Ectodermal cell (in vitro differentiated cells): Measurements from ENCODE around the gene ZNF679.
"Not testable (repeated sequence)": the region's sequence is repeated elsewhere in the genome, so short reads cannot be mapped to it uniquely, and the experiment has no call there.

Experiments used
- H3K27ac ChIP-seq: 2 replicates; pipeline ENCODE4 v1.7.0; 2013; ENCODE audit warnings: mild to moderate bottlenecking, low read depth, low read length; ENCODE audit not compliant: insufficient read depth, poor library complexity, severe bottlenecking
- H3K27me3 ChIP-seq: 2 replicates; pipeline ENCODE4 v1.7.0; 2013; ENCODE audit warnings: mild to moderate bottlenecking, low read length; ENCODE audit not compliant: insufficient read depth, control insufficient read depth, poor library complexity, severe bottlenecking
- H3K36me3 ChIP-seq: one replicate; pipeline ENCODE4 v1.7.0; 2013; ENCODE audit warnings: low read length; ENCODE audit not compliant: control insufficient read depth, insufficient read depth
- H3K4me1 ChIP-seq: one replicate; pipeline ENCODE4 v1.7.0; 2013; ENCODE audit warnings: low read length; ENCODE audit not compliant: control insufficient read depth, insufficient read depth
- H3K4me3 ChIP-seq: 2 replicates; pipeline ENCODE4 v1.7.0; 2013; ENCODE audit warnings: low read depth, low read length, control low read depth; ENCODE audit not compliant: insufficient read depth
- H3K9me3 ChIP-seq: 2 replicates; pipeline ENCODE4 v1.7.0; 2013; ENCODE audit warnings: mild to moderate bottlenecking, low read length, moderate library complexity; ENCODE audit not compliant: control insufficient read depth
- WGBS, 2 experiments: methylation state at CpG; one replicate each; pipeline ENCODE4 v1.1.7; 2013; ENCODE audit warnings: missing lambda C conversion rate in 2 of 2; 5-methylcytosine and 5-hydroxymethylcytosine counted together

The ZNF679 gene

DNA sequence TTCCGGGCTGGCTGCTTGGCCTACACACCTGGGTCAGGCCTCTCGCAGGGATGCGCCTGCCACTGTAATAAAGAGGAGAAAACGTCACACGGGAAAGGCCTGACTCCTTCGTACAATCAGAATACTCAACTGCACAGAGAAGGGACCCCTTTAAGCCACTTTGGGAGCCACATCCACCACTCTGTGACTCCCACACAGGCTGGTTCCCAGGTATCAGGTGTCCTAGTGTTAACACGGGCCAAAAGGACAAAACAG lies 79.7 kb downstream of the ZNF679 start:
- H3K4me3 ChIP-seq, result peak overlapping the region; percentile 32
- 75% methylated on average over 6 to 7 of the region's 7 CpGs for WGBS, 2 experiments

DNA sequence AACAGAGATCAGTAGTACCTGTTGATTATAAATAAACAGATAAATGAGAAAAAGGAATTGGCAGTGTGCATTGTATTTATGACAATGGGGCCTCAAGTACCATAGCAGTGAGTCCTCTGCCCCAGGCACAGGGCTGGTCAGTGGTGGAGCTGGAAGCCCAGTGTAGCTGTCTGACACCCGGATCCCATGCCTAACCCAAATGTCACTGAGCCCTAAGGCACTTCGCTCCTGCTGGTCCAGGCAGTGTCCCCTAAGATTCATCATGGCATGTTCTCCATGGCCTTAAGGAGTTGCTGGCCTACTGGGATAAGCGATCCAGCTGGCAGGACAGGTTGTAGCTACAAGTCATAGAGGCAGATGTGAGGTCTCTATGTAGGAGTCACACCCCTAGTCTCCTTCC lies 82.2 kb downstream of the ZNF679 start:
- H3K4me1 ChIP-seq, result no peaks in the 10 kb centered on the region
- no peaks in the 10 kb centered on the region for H3K36me3 ChIP-seq
- no peak overlapping the region for H3K27ac ChIP-seq
- H3K9me3 ChIP-seq, result no peaks in the 10 kb centered on the region
- no peak overlapping the region for H3K4me3 ChIP-seq
- no peaks in the 10 kb centered on the region for H3K27me3 ChIP-seq
- 69 to 75% methylated on average over 3 of the region's 3 CpGs for WGBS, 2 experiments

More for the DNA sequence above, 79.7 kb downstream of the ZNF679 start:
- H3K27me3 ChIP-seq, result no peaks in the 10 kb centered on the region
- H3K36me3 ChIP-seq, result no peaks in the 10 kb centered on the region
- H3K27ac ChIP-seq, result no peak overlapping the region
- no peaks in the 10 kb centered on the region for H3K4me1 ChIP-seq
- H3K9me3 ChIP-seq, result peaks cover 3% of the 10 kb centered on the region

DNA sequence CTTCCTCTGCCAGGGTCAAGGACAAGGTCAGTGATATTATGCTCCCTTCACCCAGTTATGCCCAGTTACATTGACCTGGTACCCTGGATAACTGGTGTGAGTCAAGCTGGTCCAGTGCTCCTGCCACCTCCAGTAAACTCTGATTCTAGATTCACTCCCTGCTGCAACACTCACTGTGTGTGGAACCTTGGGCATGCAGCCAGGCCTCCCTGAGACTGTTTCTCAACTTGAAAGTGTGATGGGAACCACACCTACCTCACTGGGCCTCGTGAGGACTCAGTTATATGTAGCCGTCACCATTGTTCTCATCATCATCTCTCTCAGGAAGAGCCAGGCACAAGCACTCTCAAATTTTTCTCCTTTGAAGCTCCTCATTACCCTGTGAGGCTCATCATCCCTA lies 84.6 kb downstream of the ZNF679 start:
- Histone ChIP-seq H3K27me3 (no peaks in the 10 kb centered on the region), H3K4me1 (no peaks in the 10 kb centered on the region), H3K4me3 (no peak overlapping the region), H3K9me3 (no peaks in the 10 kb centered on the region), H3K36me3 (no peaks in the 10 kb centered on the region), H3K27ac (no peak overlapping the region)
- WGBS, 2 experiments, result 80 to 88% methylated on average over 2 of the region's 2 CpGs

DNA sequence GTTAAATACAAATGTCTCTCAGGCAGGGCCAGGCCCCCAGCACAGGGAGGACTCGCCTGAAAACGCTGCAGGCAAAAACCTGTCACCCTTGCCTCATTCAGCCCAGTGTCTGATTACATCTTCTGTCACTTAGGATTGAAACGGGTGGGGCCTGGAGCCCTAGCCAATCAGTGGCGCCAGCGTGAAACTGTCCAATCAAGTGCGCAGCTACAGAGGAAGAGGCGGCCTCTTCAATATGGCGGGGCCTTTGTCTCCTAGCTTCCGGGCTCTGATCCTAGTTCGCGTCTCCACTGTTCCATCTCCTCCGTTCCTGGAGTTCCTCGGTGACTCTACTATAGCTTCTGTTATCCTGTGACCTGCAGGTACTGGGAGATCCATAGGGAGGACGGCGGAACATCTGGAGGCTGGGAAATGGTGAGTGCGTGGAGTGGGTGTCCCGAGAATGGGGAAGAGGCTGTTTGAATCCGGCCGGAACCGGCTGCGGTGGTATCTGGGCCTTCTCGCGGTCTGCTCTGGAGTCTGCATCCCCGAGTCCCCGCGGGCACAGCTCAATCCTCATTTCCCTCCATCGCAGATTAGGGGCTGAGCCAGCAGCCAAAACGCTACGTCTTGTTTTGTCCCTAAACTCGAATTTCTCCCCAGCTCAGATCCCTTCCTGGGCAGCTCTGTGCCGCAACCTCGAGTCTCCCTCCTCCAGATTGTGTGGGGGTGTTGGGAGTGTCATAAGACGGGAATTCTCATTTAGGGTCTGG lies 85.6 kb downstream of the ZNF679 start, which contains the start of gene ZNF736:
Gene ZNF736, plus strand, starts transcription at position 222 of the 752 bp plus-strand sequence. Its CDS starts 190 bp downstream, at position 412.
- Histone ChIP-seq H3K36me3 (no peaks in the 10 kb centered on the region), H3K9me3 (peaks cover 3% of the 10 kb centered on the region), H3K4me1 (no peaks in the 10 kb centered on the region), H3K4me3 (peak within 1 kb of the TSS; percentile 68), H3K27ac (peak within 1 kb of the TSS; percentile 93), H3K27me3 (no peaks in the 10 kb centered on the region)
- 26 to 28% methylated on average over 32 to 33 of the region's 33 CpGs for WGBS, 2 experiments

DNA sequence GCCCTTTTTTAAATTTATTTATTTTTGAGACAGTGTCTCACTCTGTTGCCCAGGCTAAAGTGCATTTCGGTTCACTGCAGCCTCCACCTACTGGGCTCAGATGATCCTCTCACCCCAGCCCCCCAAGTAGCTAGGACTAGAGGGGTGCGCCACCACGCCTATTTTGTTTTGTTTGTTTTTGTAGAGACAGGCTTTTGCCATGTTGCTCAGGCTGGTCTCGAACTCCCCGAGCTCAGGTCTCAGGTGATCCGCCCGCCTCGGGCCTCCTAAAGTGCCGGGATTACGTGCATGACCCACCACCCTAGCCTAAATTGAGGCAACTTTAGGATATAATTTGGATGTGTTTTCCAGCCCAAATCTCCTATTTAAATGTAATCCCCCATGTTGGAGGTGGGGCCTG lies 86.3 kb downstream of the ZNF679 start:
- no peaks in the 10 kb centered on the region for H3K27me3 ChIP-seq
- H3K27ac ChIP-seq, result peak overlapping the region; percentile 93
- no peaks in the 10 kb centered on the region for H3K36me3 ChIP-seq
- H3K9me3 ChIP-seq, result peaks cover 3% of the 10 kb centered on the region
- peak overlapping the region; percentile 68 for H3K4me3 ChIP-seq
- WGBS, 2 experiments, result 59 to 62% methylated on average over 10 of the region's 10 CpGs
- H3K4me1 ChIP-seq, result no peaks in the 10 kb centered on the region

DNA sequence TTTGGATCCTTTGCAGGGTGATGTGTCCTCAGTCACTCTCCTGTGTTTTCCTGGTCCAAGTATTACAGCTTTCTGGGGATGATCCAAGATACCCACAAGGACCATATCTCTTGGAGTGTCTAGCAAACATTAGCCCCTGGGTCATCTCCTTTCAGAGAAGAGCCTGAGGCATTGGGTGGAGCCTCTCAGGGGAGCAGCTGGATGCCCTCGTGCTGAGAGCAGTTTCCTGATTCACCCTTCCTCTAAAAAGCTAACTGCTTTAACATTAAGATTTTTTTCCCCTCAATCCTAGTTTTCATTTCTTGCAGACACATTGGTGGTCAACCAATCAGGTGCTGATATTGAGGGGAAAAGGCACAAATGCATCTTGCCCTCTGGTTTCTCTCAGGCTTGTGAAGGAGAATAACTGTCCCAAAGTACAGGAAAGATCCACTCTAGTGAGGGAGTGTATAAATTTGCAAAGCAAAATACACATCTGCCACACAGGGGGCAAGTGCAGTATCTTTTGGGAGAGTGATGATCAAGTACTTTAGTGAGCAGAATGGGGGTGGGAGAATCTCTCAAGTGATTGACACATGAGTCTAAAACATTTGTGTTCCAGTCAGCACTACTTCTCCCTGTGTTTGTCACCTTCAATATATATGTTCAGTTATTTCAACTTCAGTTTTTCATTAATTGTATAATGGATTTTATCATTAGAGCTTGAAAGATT lies 87.9 kb downstream of the ZNF679 start:
- not testable (repeated sequence) for H3K4me3 ChIP-seq, H3K27me3 ChIP-seq, H3K36me3 ChIP-seq, H3K4me1 ChIP-seq, H3K27ac ChIP-seq, H3K9me3 ChIP-seq
- WGBS, 2 experiments, result 35 to 69% methylated on average over 1 of the region's 1 CpG
